DMS53 treated with DMSO at 0.1 percent for 48 hours (cell line): Measurements from ENCODE around the gene SYNGAP1.
"Not testable (repeated sequence)": the region's sequence is repeated elsewhere in the genome, so short reads cannot be mapped to it uniquely, and the experiment has no call there.

Experiments used
- DNase-seq: peaks from one replicate; lab custom pipeline; 2025; ENCODE audit not compliant: unreplicated experiment; lab: John Stamatoyannopoulos, UW

SYNGAP1 gene

GRCh38 chr6:33466075-33466735 lies 46.3 kb downstream of the SYNGAP1 start:
- DNase-seq, result no peak

- no peak for DNase-seq
Measured at GRCh38 chr6:33467091-33467490, 47.2 kb downstream of the SYNGAP1 start.

GRCh38 chr6:33469661-33470060 lies 49.8 kb downstream of the SYNGAP1 start:
- DNase-seq, result no peak

- no peak for DNase-seq
Measured at GRCh38 chr6:33477864-33478263, 58.0 kb downstream of the SYNGAP1 start.

- DNase-seq, result no peak
Measured at GRCh38 chr6:33481192-33481591, 61.3 kb downstream of the SYNGAP1 start.

- DNase-seq, result not testable (repeated sequence)
Measured at GRCh38 chr6:33482620-33483019, 62.8 kb downstream of the SYNGAP1 start.

- DNase-seq, result no peak
Measured at GRCh38 chr6:33483678-33484077, 63.8 kb downstream of the SYNGAP1 start.

- DNase-seq, result not testable (repeated sequence)
Measured at GRCh38 chr6:33484673-33485262, 64.9 kb downstream of the SYNGAP1 start.

- DNase-seq, result not testable (repeated sequence)
Measured at GRCh38 chr6:33485680-33486079, 65.8 kb downstream of the SYNGAP1 start.

- DNase-seq, result no peak
Measured at GRCh38 chr6:33488339-33488738, 68.5 kb downstream of the SYNGAP1 start.

- peak; percentile 79 for DNase-seq
Measured at GRCh38 chr6:33490198-33490597, 70.3 kb downstream of the SYNGAP1 start.

GRCh38 chr6:33490621-33491020 lies 70.8 kb downstream of the SYNGAP1 start:
- DNase-seq, result no peak

GRCh38 chr6:33492093-33492492 lies 72.2 kb downstream of the SYNGAP1 start:
- DNase-seq, result no peak

GRCh38 chr6:33497157-33497556 lies 77.3 kb downstream of the SYNGAP1 start:
- DNase-seq, result no peak

GRCh38 chr6:33502486-33502885 lies 82.6 kb downstream of the SYNGAP1 start:
- no peak for DNase-seq

GRCh38 chr6:33504486-33504885 lies 84.6 kb downstream of the SYNGAP1 start:
- no peak for DNase-seq
